ENCODE results near the gene NECTIN1. TPM values are rescaled to one million over a fixed set of nuclear protein-coding genes. Genes with fewer than 3 reads are reported as not detected.

The NECTIN1 gene
- total and polyA plus RNA-seq, 2 of the 4 experiments (the other 2 are of a cell fraction) = 2.3 to 4.2 TPM

DNA sequence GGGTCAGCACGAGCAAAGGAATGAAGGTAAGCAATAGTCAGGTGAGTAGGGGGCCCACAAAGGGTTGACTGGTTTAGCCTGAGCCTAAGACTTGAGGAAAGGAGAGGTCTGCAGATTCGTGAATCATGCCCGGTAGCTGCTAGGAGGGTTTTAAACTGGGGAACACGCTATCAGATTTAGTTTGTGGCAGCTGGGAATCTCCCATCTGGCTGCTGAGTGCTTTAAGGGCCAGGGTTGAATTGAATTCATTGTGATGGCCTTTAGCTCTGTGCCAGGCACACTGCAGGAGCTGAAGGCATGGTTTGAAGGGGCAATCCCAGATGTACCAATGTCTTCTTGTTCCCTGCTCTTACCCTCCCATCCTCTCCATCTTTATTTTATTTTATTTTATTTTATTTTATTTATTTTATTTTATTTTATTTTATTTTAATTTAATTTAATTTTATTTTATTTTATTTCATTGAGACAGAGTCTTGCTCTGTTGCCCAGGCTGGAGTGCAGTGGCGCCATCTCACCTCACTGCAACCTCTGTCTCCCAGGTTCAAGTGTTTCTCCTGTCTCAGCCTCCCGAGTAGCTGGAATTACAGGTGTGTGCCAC, 1.9 kb upstream of the NECTIN1 start:
- no peak overlapping the region for H3K18ac ChIP-seq (ENCODE audit: low read depth, low read length)
- H4K20me1 ChIP-seq (ENCODE audit: insufficient read depth, low read length) = no peaks in the 10 kb centered on the region
- no peak for TF ChIP-seq FOS (IDR thresholded peaks at IDR 0.05; ENCODE audit: low read depth, low read length)
- TF ChIP-seq ELK1 (IDR thresholded peaks at IDR 0.05; ENCODE audit: borderline replicate concordance, low read depth, low read length) = no peak
- TF ChIP-seq CHD1 (IDR thresholded peaks at IDR 0.05; ENCODE audit: low read depth, low read length) = no peak
- TF ChIP-seq SMC3 (IDR thresholded peaks at IDR 0.05; ENCODE audit: low read depth, low read length) = no peak
- TF ChIP-seq, protein P1, sequence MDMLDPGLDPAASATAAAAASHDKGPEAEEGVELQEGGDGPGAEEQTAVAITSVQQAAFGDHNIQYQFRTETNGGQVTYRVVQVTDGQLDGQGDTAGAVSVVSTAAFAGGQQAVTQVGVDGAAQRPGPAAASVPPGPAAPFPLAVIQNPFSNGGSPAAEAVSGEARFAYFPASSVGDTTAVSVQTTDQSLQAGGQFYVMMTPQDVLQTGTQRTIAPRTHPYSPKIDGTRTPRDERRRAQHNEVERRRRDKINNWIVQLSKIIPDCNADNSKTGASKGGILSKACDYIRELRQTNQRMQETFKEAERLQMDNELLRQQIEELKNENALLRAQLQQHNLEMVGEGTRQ (IDR thresholded peaks at IDR 0.05; ENCODE audit: low read depth, low read length) = no peak
- TF ChIP-seq RCOR1 (IDR thresholded peaks at IDR 0.05; ENCODE audit: insufficient replicate concordance, low read length) = no peak
- TF ChIP-seq NFE2L2 (IDR thresholded peaks at IDR 0.05; ENCODE audit: low read depth, low read length) = no peak
- TF ChIP-seq RFX5 (IDR thresholded peaks at IDR 0.05; ENCODE audit: low read depth, low read length) = no peak
- TF ChIP-seq MXI1 (IDR thresholded peaks at IDR 0.05; ENCODE audit: borderline replicate concordance, low read depth, low read length) = no peak
- no peak for TF ChIP-seq MAFK (IDR thresholded peaks at IDR 0.05; ENCODE audit: low read depth, low read length)
- TF ChIP-seq, protein P2, sequence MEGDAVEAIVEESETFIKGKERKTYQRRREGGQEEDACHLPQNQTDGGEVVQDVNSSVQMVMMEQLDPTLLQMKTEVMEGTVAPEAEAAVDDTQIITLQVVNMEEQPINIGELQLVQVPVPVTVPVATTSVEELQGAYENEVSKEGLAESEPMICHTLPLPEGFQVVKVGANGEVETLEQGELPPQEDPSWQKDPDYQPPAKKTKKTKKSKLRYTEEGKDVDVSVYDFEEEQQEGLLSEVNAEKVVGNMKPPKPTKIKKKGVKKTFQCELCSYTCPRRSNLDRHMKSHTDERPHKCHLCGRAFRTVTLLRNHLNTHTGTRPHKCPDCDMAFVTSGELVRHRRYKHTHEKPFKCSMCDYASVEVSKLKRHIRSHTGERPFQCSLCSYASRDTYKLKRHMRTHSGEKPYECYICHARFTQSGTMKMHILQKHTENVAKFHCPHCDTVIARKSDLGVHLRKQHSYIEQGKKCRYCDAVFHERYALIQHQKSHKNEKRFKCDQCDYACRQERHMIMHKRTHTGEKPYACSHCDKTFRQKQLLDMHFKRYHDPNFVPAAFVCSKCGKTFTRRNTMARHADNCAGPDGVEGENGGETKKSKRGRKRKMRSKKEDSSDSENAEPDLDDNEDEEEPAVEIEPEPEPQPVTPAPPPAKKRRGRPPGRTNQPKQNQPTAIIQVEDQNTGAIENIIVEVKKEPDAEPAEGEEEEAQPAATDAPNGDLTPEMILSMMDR (conservative IDR thresholded peaks at IDR 0.05; ENCODE audit: low read depth, low read length) = no peak
- TF ChIP-seq CEBPB (IDR thresholded peaks at IDR 0.05; ENCODE audit: low read depth, low read length) = no peak
- TF ChIP-seq POLR2A (IDR thresholded peaks at IDR 0.05; ENCODE audit: low read depth, low read length) = no peak
- TF ChIP-seq RAD21 (IDR thresholded peaks at IDR 0.05; ENCODE audit: low read length) = no peak
- no TSS peak for BruUV-seq (replicated peaks)
- H4K91ac ChIP-seq (ENCODE audit: insufficient read depth, low read depth, low read length) = no peak overlapping the region
- H2BK20ac ChIP-seq (ENCODE audit: low read depth, low read length) = no peak overlapping the region
- H2BK15ac ChIP-seq (ENCODE audit: low read depth, low read length) = no peak overlapping the region
- no peak overlapping the region for H3K56ac ChIP-seq (ENCODE audit: extremely low read depth, insufficient read depth, low read length)
- H3K23ac ChIP-seq (ENCODE audit: low read depth, low read length) = no peak overlapping the region
- no peak overlapping the region for H3K4me3 ChIP-seq (ENCODE audit: insufficient read depth, low read depth, low read length)
- no peak overlapping the region for H3K4me2 ChIP-seq (ENCODE audit: low read depth, low read length)
- H2AK5ac ChIP-seq (ENCODE audit: low read depth, low read length) = no peak overlapping the region
- POLR2A ChIA-PET (ENCODE audit: unreplicated experiment) = no interaction called here
- no peak overlapping the region for H4K5ac ChIP-seq (ENCODE audit: low read depth, low read length)
- H3K79me1 ChIP-seq (ENCODE audit: low read depth in 1 of 2, low read length in 2 of 2) = no peaks in the 10 kb centered on the region
- no peak overlapping the region for H3K14ac ChIP-seq (replicated peaks; ENCODE audit: low read depth, low read length)
- H2BK5ac ChIP-seq (ENCODE audit: low read depth, low read length, poor library complexity, severe bottlenecking) = no peak overlapping the region
- no peak for DNase-seq
- H3K4ac ChIP-seq (ENCODE audit: low read depth, low read length) = no peak overlapping the region
- no peak overlapping the region for H3K9ac ChIP-seq (ENCODE audit: low read depth, low read length)
- no peak overlapping the region for H2BK120ac ChIP-seq (ENCODE audit: low read depth, low read length)
- no peak for ATAC-seq (ENCODE audit: low read depth)
- in situ Hi-C loops (cut with MboI; ENCODE audit: low sequenced_read_pairs) (loop anchor here (5.0 to 10.0 kb wide), 2 partner anchors 249 to 326 kb away; no protein-coding TSS in a partner anchor), intact Hi-C loops (cut with micrococcal nuclease) (no loop called here), dilution Hi-C loops (cut with HindIII; ENCODE audit: low sequenced_read_pairs, unreplicated experiment) (no loop called here)
- peak overlapping the region; percentile 70 for H2AK9ac ChIP-seq (replicated peaks; ENCODE audit: low read depth, low read length, poor library complexity)
- no peak overlapping the region for H4K8ac ChIP-seq (ENCODE audit: low read depth in 2 of 2, low read length in 2 of 2)
- CTCF ChIA-PET = no interaction called here
- no peaks in the 10 kb centered on the region for H3K36me3 ChIP-seq (ENCODE audit: control insufficient read depth, insufficient read depth, low read length)
- H3K27me3 ChIP-seq (ENCODE audit: control insufficient read depth, insufficient read depth, low read length) = peaks cover 28% of the 10 kb centered on the region
- H2AFZ ChIP-seq (replicated peaks; ENCODE audit: low read length, poor library complexity) = no peak overlapping the region
- H3K4me1 ChIP-seq (ENCODE audit: control insufficient read depth, insufficient read depth, low read length) = peaks cover 4% of the 10 kb centered on the region; the same call in 1 of the 2 replicates
- H3K9me1 ChIP-seq (ENCODE audit: insufficient read depth, low read length) = no peaks in the 10 kb centered on the region
- 100% methylated on average over 2 of the region's 6 CpGs; no CpG with 5 or more reads in 1 of the 2 experiments for WGBS, 2 experiments (ENCODE audit: extremely low coverage in 2 of 2, insufficient read length in 1 of 2)
- H3K9me3 ChIP-seq (ENCODE audit: control insufficient read depth, insufficient read depth, low read length) = no peaks in the 10 kb centered on the region
- H3K27ac ChIP-seq (ENCODE audit: insufficient read depth, low read length) = no peak overlapping the region

Measured in IMR-90 (cell line).